ENCODE data around the gene SLC6A11. TPM values are rescaled to one million over a fixed set of nuclear protein-coding genes. Genes with fewer than 3 reads are reported as not detected.

The SLC6A11 gene
- total and polyA plus RNA-seq, 3 donors from 2014 or later = 2.0 to 6.9 (median 3.9) TPM

DNA sequence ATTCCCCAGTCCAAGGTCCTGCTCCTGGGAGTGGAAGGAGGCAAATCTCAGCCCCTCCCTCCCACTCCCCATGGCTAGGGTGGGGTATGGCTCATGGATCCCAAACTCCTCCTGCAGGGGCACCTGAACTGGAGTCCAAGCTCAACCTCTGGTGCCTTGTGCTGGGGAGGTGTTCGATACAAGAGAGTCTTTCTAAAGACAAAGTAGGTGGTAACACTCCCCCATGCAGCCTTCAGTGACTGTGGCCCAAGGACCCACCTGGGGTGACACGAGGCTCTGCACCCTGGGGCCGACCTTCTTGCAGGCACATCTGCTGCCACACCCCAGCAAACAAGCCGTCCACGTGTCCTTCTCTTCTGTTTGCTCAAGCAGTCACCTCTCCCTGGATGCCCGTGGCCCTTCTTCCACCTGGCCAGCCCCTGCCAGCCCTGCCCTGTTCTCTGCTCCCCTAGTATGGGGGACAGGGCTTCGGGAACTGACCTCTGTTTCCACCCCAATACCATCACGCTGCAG is 36.7 kb upstream of the SLC6A11 start:
- Histone ChIP-seq H3K27ac (no peak overlapping the region), H3K36me3 (ENCODE audit: low read depth, missing control alignments) (no peaks in the 10 kb centered on the region), H3K4me1 (no peaks in the 10 kb centered on the region), H3K4me3 (no peak overlapping the region), H3K27me3 (no peaks in the 10 kb centered on the region), H3K9me3 (no peaks in the 10 kb centered on the region)
- TF ChIP-seq POLR2A (IDR thresholded peaks at IDR 0.05) = no peak
- TF ChIP-seq, protein P1, sequence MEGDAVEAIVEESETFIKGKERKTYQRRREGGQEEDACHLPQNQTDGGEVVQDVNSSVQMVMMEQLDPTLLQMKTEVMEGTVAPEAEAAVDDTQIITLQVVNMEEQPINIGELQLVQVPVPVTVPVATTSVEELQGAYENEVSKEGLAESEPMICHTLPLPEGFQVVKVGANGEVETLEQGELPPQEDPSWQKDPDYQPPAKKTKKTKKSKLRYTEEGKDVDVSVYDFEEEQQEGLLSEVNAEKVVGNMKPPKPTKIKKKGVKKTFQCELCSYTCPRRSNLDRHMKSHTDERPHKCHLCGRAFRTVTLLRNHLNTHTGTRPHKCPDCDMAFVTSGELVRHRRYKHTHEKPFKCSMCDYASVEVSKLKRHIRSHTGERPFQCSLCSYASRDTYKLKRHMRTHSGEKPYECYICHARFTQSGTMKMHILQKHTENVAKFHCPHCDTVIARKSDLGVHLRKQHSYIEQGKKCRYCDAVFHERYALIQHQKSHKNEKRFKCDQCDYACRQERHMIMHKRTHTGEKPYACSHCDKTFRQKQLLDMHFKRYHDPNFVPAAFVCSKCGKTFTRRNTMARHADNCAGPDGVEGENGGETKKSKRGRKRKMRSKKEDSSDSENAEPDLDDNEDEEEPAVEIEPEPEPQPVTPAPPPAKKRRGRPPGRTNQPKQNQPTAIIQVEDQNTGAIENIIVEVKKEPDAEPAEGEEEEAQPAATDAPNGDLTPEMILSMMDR (IDR thresholded peaks at IDR 0.05) = no peak
- WGBS, 2 donors = 86 to 90% methylated on average over 7 to 8 of the region's 8 CpGs
- intact Hi-C loops (cut with DNase I; ENCODE audit: low total_unique reads) = no loop called here
- no peak for DNase-seq

DNA sequence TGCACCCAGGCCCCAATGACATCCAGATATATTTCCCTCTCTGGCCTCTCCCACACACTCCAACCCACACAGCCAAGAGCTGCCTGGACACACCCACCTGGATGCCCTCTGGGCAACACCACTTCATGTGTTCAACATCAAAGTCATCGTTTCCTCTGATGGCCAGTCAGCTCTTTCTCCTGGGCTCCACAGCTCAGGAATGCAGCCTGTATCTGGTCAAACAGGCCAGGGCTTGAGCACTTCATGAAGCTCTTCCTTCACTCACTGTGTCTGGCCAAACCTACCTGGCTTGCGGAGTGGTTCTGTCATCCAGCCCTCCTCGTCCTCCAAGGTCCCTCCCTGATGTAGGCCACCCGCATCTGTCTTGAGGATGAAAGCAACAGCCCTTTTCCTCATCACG is 35.8 kb upstream of the SLC6A11 start:
- DNase-seq = no peak
- Histone ChIP-seq H3K4me3 (no peak overlapping the region), H3K9me3 (no peaks in the 10 kb centered on the region), H3K36me3 (ENCODE audit: low read depth, missing control alignments) (no peaks in the 10 kb centered on the region), H3K4me1 (no peaks in the 10 kb centered on the region), H3K27me3 (no peaks in the 10 kb centered on the region), H3K27ac (no peak overlapping the region)
- TF ChIP-seq POLR2A (IDR thresholded peaks at IDR 0.05) = no peak
- TF ChIP-seq, protein P1 (IDR thresholded peaks at IDR 0.05) = no peak
- intact Hi-C loops (cut with DNase I; ENCODE audit: low total_unique reads) = no loop called here
- WGBS, 2 donors = 88 to 92% methylated on average over 5 of the region's 5 CpGs

DNA sequence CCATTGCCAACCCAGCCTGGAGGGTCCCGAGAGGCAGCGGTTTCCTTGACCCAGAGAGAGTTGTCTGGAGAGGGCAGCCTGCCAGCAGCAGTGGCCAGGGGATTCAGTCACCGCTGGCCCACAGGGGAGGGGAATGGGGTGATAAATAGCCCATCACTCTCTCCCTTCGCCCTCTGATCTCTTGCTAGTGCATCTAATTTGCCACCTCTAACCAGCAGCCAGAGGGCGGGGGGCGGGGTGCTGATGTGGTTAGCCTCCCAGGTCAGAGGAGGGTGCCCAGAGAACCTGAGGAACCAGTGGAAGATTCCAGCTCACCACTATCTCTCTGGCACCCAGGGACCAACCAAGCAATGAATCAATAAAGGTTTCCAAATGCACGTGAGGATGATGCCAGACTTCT is 35.1 kb upstream of the SLC6A11 start:
- Histone ChIP-seq H3K4me1 (no peaks in the 10 kb centered on the region), H3K27ac (no peak overlapping the region), H3K27me3 (no peaks in the 10 kb centered on the region), H3K9me3 (no peaks in the 10 kb centered on the region), H3K4me3 (no peak overlapping the region), H3K36me3 (ENCODE audit: low read depth, missing control alignments) (no peaks in the 10 kb centered on the region)
- no peak for DNase-seq
- intact Hi-C loops (cut with DNase I; ENCODE audit: low total_unique reads) = no loop called here
- WGBS, 2 donors = 79 to 90% methylated on average over 7 of the region's 7 CpGs
- TF ChIP-seq, protein P1 (IDR thresholded peaks at IDR 0.05) = no peak
- no peak for TF ChIP-seq POLR2A (IDR thresholded peaks at IDR 0.05)

DNA sequence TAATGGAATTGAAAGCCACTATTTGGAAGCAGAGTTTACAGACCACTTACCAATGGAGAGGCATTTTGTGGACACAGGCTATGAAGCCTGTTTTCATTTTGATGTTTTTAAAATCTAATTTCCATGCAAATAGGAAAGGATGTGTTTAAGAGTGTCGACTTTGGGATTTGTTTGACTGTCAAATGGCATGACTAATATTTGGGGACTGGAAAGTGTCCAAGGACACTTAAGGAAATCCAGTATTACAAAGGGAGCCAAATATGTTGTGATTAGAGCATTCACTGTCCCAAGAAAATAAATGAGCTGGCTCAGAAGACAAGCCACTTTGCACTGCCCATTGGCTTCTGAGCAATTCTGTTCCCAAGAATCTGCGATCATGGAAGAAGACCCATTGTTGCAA is 34.0 kb upstream of the SLC6A11 start:
- intact Hi-C loops (cut with DNase I; ENCODE audit: low total_unique reads) = no loop called here
- Histone ChIP-seq H3K9me3 (no peaks in the 10 kb centered on the region), H3K4me1 (no peaks in the 10 kb centered on the region), H3K36me3 (ENCODE audit: low read depth, missing control alignments) (no peaks in the 10 kb centered on the region), H3K27me3 (no peaks in the 10 kb centered on the region), H3K4me3 (no peak overlapping the region), H3K27ac (no peak overlapping the region)
- TF ChIP-seq, protein P1 (IDR thresholded peaks at IDR 0.05) = no peak
- TF ChIP-seq POLR2A (IDR thresholded peaks at IDR 0.05) = no peak
- 57 to 61% methylated on average over 2 of the region's 2 CpGs for WGBS, 2 donors
- DNase-seq = no peak
